GM18907 (cell line): Measurements from ENCODE around the gene MEG3.

Source experiments
- ATAC-seq: cut with Tn5 transposase; IDR thresholded peaks from one replicate; pipeline ENCODE4 v1.9.1; 2021; ENCODE audit warnings: mild to moderate bottlenecking, moderate library complexity; ENCODE audit not compliant: unreplicated experiment

Gene MEG3

GRCh38 chr14:100878271-100879146, 52.6 kb downstream of the MEG3 start:
- ATAC-seq = no peak

- ATAC-seq = no peak
These were observed 53.3 kb downstream of the MEG3 start for GRCh38 chr14:100879194-100879593.

GRCh38 chr14:100879782-100880181, 53.9 kb downstream of the MEG3 start:
- no peak for ATAC-seq

- ATAC-seq = no peak
These were observed 54.6 kb downstream of the MEG3 start for GRCh38 chr14:100880271-100881101.

GRCh38 chr14:100881211-100882025, 55.5 kb downstream of the MEG3 start:
- ATAC-seq = no peak

DNA sequence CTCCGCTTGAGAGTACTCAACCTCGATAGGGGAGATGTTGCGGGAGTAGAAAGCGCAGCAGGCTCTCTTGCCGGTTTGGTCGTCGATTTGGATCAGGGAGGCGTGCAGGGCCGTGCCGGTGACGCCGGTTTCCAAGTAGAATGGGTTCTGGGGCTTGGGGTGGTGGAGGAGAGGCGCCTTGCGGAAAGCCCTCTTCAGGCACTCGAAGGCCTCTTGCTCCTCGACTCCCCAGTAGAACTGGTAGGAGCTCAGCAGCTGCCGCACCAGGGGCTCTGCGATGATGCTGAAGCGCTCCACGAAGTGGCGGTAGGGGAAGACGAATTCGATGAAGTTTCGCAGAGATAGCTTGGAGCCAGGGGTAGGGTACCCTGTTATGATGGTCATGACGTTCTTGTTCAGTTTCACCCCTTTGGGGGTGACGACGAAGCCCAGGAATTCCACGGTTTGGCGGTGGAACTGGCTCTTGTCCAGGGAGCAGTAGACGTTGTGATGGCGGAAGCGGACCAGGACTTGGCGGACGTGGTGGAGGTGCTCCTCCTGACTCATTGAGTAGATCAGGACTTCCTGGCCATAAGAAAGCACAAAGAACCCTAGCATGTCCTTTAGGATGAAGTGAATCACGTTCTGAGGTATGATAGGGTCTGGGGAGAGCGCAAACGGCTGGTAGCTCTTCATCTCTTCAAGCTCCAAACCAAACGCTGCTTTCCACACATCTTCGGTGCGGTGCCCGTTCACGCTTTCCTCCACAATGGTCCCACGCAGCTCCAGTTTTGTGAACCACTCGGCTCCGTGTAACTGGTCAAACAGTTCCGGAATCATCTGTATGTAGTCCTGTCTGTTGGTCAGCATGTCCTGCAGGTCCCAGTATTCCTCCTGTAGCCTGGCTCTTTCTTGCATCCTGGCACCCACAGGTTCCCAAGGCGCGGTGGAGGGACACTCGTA, 56.4 kb downstream of the MEG3 start:
- ATAC-seq = no peak

GRCh38 chr14:100882991-100883788, 57.3 kb downstream of the MEG3 start:
- ATAC-seq = no peak

- ATAC-seq = no peak
These were observed 57.8 kb downstream of the MEG3 start for GRCh38 chr14:100883789-100884101.

GRCh38 chr14:100884456-100884855, 58.5 kb downstream of the MEG3 start:
- ATAC-seq = no peak

GRCh38 chr14:100885196-100885595, 59.3 kb downstream of the MEG3 start:
- ATAC-seq = no peak

DNA sequence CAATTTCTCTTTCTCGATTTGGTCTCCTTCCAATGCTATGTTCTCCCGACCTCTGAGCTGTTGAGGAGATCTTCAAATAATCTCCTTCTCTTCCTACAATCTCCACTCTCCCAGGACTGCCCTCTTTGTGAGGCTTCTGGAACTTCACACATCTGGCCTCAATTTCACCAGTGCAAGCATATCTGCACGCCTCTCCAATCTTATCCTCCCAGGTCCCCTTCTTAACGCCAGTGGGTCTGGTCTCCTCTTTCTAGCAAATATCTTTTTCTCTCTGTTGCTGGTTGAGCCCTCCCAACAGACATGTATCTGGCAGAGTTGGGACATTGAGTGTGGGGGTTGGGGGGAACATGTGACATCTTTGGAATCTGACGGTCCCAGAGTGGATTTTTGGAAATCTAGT, 59.7 kb downstream of the MEG3 start:
- ATAC-seq = no peak

- ATAC-seq = no peak
These were observed 61.9 kb downstream of the MEG3 start for GRCh38 chr14:100887728-100888335.

GRCh38 chr14:100888789-100889315, 62.9 kb downstream of the MEG3 start:
- ATAC-seq = no peak

- no peak for ATAC-seq
These were observed 63.7 kb downstream of the MEG3 start for GRCh38 chr14:100889641-100890040.

GRCh38 chr14:100890061-100890850, 64.3 kb downstream of the MEG3 start:
- ATAC-seq = no peak

- no peak for ATAC-seq
These were observed 65.1 kb downstream of the MEG3 start for GRCh38 chr14:100891051-100891450.

- ATAC-seq = no peak
These were observed 65.9 kb downstream of the MEG3 start for GRCh38 chr14:100891501-100892445.
